ENCODE data around the gene MORN5. TPM values are rescaled to one million over a fixed set of nuclear protein-coding genes. Genes with fewer than 3 reads are reported as not detected.

Gene MORN5
- total and polyA plus RNA-seq, 2 experiments from 2014 or later: not detected

GRCh38 chr9:122141671-122142070 lies 18.0 kb upstream of the MORN5 start:
- no peak for ATAC-seq
- Histone ChIP-seq H2AFZ (no peak overlapping the region), H3K27me3 (ENCODE audit: insufficient read depth) (no peaks in the 10 kb centered on the region), H3K27ac (ENCODE audit: low read depth) (no peak overlapping the region), H3K4me2 (no peak overlapping the region), H3F3A (replicated peaks; ENCODE audit: low read depth) (no peaks in the 10 kb centered on the region), H3K36me3 (ENCODE audit: insufficient read depth) (0 out of 2 replicates have a peak, but pooled peaks cover 8% of the 10 kb centered on the region), H3K79me2 (replicated peaks; ENCODE audit: insufficient read depth) (no peaks in the 10 kb centered on the region), H3K4me3 (no peak overlapping the region), H3K4me1 (ENCODE audit: insufficient read depth) (peaks cover 6% of the 10 kb centered on the region; the same call in 1 of the 2 replicates), H3K9me2 (ENCODE audit: insufficient read depth) (no peaks in the 10 kb centered on the region), H4K20me1 (replicated peaks; ENCODE audit: insufficient read depth) (no peaks in the 10 kb centered on the region; the same call in 1 of the 2 replicates)
- Mint-ChIP-seq H3K9me3 (no peaks in the 10 kb centered on the region), H3K27ac (no peak overlapping the region), H3K27me3 (ENCODE audit: insufficient read depth, low read depth, poor library complexity) (no peaks in the 10 kb centered on the region), H3K4me3 (no peak overlapping the region), H3K4me1 (peaks cover 6% of the 10 kb centered on the region), H3K36me3 (ENCODE audit: low read depth) (peaks cover 13% of the 10 kb centered on the region)
- DNase-seq (ENCODE audit: low spot score): no peak
- TF ChIP-seq CREB1 (CRISPR knock-in tag; IDR thresholded peaks at IDR 0.05; ENCODE audit: low read depth): no peak
- no peak for TF ChIP-seq JUNB (IDR thresholded peaks at IDR 0.05; ENCODE audit: unreplicated experiment)
- no peak for TF ChIP-seq EZH2phosphoT487 (IDR thresholded peaks at IDR 0.05; ENCODE audit: unreplicated experiment)
- no peak for TF ChIP-seq ETS1 (IDR thresholded peaks at IDR 0.05)
- TF ChIP-seq STAT1 (IDR thresholded peaks at IDR 0.05; ENCODE audit: unreplicated experiment): no peak
- no peak for TF ChIP-seq POLR2AphosphoS5 (IDR thresholded peaks at IDR 0.05; ENCODE audit: low read depth)
- no peak for TF ChIP-seq NANOG (IDR thresholded peaks at IDR 0.05; ENCODE audit: borderline replicate concordance)
- TF ChIP-seq ZNF331 (CRISPR knock-in tag; IDR thresholded peaks at IDR 0.05; ENCODE audit: low read depth): no peak
- TF ChIP-seq, protein P1, sequence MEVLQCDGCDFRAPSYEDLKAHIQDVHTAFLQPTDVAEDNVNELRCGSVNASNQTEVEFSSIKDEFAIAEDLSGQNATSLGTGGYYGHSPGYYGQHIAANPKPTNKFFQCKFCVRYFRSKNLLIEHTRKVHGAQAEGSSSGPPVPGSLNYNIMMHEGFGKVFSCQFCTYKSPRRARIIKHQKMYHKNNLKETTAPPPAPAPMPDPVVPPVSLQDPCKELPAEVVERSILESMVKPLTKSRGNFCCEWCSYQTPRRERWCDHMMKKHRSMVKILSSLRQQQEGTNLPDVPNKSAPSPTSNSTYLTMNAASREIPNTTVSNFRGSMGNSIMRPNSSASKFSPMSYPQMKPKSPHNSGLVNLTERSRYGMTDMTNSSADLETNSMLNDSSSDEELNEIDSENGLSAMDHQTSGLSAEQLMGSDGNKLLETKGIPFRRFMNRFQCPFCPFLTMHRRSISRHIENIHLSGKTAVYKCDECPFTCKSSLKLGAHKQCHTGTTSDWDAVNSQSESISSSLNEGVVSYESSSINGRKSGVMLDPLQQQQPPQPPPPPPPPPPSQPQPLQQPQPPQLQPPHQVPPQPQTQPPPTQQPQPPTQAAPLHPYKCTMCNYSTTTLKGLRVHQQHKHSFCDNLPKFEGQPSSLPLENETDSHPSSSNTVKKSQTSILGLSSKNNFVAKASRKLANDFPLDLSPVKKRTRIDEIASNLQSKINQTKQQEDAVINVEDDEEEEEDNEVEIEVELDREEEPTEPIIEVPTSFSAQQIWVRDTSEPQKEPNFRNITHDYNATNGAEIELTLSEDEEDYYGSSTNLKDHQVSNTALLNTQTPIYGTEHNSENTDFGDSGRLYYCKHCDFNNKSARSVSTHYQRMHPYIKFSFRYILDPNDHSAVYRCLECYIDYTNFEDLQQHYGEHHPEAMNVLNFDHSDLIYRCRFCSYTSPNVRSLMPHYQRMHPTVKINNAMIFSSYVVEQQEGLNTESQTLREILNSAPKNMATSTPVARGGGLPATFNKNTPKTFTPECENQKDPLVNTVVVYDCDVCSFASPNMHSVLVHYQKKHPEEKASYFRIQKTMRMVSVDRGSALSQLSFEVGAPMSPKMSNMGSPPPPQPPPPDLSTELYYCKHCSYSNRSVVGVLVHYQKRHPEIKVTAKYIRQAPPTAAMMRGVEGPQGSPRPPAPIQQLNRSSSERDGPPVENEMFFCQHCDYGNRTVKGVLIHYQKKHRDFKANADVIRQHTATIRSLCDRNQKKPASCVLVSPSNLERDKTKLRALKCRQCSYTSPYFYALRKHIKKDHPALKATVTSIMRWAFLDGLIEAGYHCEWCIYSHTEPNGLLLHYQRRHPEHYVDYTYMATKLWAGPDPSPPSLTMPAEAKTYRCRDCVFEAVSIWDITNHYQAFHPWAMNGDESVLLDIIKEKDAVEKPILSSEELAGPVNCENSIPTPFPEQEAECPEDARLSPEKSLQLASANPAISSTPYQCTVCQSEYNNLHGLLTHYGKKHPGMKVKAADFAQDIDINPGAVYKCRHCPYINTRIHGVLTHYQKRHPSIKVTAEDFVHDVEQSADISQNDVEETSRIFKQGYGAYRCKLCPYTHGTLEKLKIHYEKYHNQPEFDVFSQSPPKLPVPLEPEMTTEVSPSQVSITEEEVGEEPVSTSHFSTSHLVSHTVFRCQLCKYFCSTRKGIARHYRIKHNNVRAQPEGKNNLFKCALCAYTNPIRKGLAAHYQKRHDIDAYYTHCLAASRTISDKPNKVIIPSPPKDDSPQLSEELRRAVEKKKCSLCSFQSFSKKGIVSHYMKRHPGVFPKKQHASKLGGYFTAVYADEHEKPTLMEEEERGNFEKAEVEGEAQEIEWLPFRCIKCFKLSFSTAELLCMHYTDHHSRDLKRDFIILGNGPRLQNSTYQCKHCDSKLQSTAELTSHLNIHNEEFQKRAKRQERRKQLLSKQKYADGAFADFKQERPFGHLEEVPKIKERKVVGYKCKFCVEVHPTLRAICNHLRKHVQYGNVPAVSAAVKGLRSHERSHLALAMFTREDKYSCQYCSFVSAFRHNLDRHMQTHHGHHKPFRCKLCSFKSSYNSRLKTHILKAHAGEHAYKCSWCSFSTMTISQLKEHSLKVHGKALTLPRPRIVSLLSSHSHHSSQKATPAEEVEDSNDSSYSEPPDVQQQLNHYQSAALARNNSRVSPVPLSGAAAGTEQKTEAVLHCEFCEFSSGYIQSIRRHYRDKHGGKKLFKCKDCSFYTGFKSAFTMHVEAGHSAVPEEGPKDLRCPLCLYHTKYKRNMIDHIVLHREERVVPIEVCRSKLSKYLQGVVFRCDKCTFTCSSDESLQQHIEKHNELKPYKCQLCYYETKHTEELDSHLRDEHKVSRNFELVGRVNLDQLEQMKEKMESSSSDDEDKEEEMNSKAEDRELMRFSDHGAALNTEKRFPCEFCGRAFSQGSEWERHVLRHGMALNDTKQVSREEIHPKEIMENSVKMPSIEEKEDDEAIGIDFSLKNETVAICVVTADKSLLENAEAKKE (CRISPR knock-in tag; IDR thresholded peaks at IDR 0.05): no peak
